HL-60 (cell line): Measurements from ENCODE around the gene IER2.
A peak's percentile ranks its signal among the peaks of the same experiment; 100 is the strongest.

Experiments
- DNase-seq, 2 experiments: peaks; one replicate each; pipeline ENCODE4 v3.0.0-alpha.2; 2010 to 2020; ENCODE audit warnings: low read depth in 1 of 2, low spot score in 1 of 2
- H3K27ac ChIP-seq: fragments of 250-450 bp; sonication (Bioruptor Pico); replicated peaks from 2 replicates; pipeline ENCODE4 v1.5.1; 2020; ENCODE audit warnings: mild to moderate bottlenecking, moderate library complexity
- H3K27me3 ChIP-seq: fragments of 250-450 bp; sonication (Bioruptor Pico); 2 replicates; pipeline ENCODE4 v1.5.1; 2021; ENCODE audit warnings: mild to moderate bottlenecking, moderate library complexity; ENCODE audit not compliant: insufficient read depth, poor library complexity, severe bottlenecking
- H3K4me3 ChIP-seq: replicated peaks from 2 replicates; pipeline ENCODE4 v1.5.1; 2011; ENCODE audit warnings: mild to moderate bottlenecking, control low read depth, low read length; ENCODE audit not compliant: insufficient read depth
- CTCF ChIP-seq: IDR thresholded peaks from one replicate; pipeline ENCODE4 v1.5.1; 2011; ENCODE audit warnings: low read length, control low read depth, inconsistent platforms; ENCODE audit not compliant: insufficient read depth
- GABPA ChIP-seq: IDR thresholded peaks from 2 replicates; pipeline ENCODE4 v1.6.1; 2012; ENCODE audit warnings: low read depth
- POLR2AphosphoS5 ChIP-seq: IDR thresholded peaks from 2 replicates; pipeline ENCODE4 v1.6.1; 2012; ENCODE audit warnings: low read depth
- REST ChIP-seq: IDR thresholded peaks from 2 replicates; pipeline ENCODE4 v1.6.1; 2012; ENCODE audit warnings: low read depth; ENCODE audit not compliant: insufficient replicate concordance
- SPI1 ChIP-seq: IDR thresholded peaks from 2 replicates; pipeline ENCODE4 v1.6.1; 2012; ENCODE audit warnings: low read depth, mild to moderate bottlenecking, borderline replicate concordance

Gene IER2

GRCh38 chr19:13162724-13163608 is 12.8 kb downstream of the IER2 start:
- TF ChIP-seq GABPA (no peak), SPI1 (no peak), REST (no peak), POLR2AphosphoS5 (no peak; the same call in 1 of the 2 replicates), CTCF (no peak)
- Histone ChIP-seq H3K27me3 (no peaks in the 10 kb centered on the region), H3K4me3 (peak overlapping the region; percentile 29), H3K27ac (peak overlapping the region; percentile 69)
- DNase-seq, result peak; percentile 79 to 96

- peak in 1 of 2 experiments; percentile 55 for DNase-seq
- Histone ChIP-seq H3K27me3 (no peaks in the 10 kb centered on the region), H3K4me3 (no peak overlapping the region), H3K27ac (peak overlapping the region; percentile 69)
- TF ChIP-seq POLR2AphosphoS5, result no peak
- no peak for TF ChIP-seq SPI1
Observed at GRCh38 chr19:13163609-13164342, 13.6 kb downstream of the IER2 start.

GRCh38 chr19:13164343-13165161 is 14.3 kb downstream of the IER2 start:
- peak overlapping the region; percentile 69 for H3K27ac ChIP-seq
- H3K27me3 ChIP-seq, result no peaks in the 10 kb centered on the region
- H3K4me3 ChIP-seq, result 0 out of 2 replicates have a peak overlapping the region, but pooled peaks have one; percentile 6
- peak in 1 of 2 experiments; percentile 65 for DNase-seq
- peak; percentile 79 for TF ChIP-seq SPI1
- no peak for TF ChIP-seq REST
- no peak for TF ChIP-seq GABPA
- TF ChIP-seq POLR2AphosphoS5, result no peak
- no peak for TF ChIP-seq CTCF
